H1 (cell line): ENCODE measurements around the gene DLK1. TPM values are rescaled to one million over a fixed set of nuclear protein-coding genes. Genes with fewer than 3 reads are reported as not detected.

Source experiments
- GABPA ChIP-seq: IDR thresholded peaks from 2 replicates; pipeline ENCODE4 v1.6.1; 2011; ENCODE audit warnings: mild to moderate bottlenecking, low read length, moderate library complexity, borderline replicate concordance; ENCODE audit not compliant: insufficient read depth
- KDM4A ChIP-seq: IDR thresholded peaks from one replicate; pipeline ENCODE4 v1.7.1; 2012; ENCODE audit warnings: low read depth, mild to moderate bottlenecking, moderate library complexity, low read length, inconsistent platforms; ENCODE audit not compliant: severe bottlenecking
- KDM5A ChIP-seq: fragments of 200-600 bp; IDR thresholded peaks from 2 replicates; pipeline ENCODE4 v1.7.1; 2012; ENCODE audit warnings: mild to moderate bottlenecking, low read length, inconsistent platforms, mixed read lengths
- SP1 ChIP-seq: IDR thresholded peaks from 2 replicates; pipeline ENCODE4 v1.6.1; 2011; ENCODE audit warnings: low read depth, low read length
- polyA plus RNA-seq, 7 experiments: library from polyadenylated mRNA; depleted of rRNA in 3 of 7; stranded (reverse) in 5 of 7; unstranded in 2 of 7; fragments of >200 nt in 5 of 7; fragments of 200-250 nt in 2 of 7; gene quantifications; 1 replicate in 5 of 7; 2 replicates in 1 of 7; 4 replicates in 1 of 7; pipeline versions ENCODE4 v1.2.1 to v1.2.3, GENCODE V29; 2011 to 2013; ENCODE audit warnings: missing spikeins in 2 of 7, mixed read lengths in 2 of 7
- total RNA-seq: library from RNA; stranded (reverse); fragmentation: NEBNext Ultra II Directional; extraction: Animal tissue kit (Norgen Biotek cat#: 25700); gene quantifications from 2 replicates; pipeline ENCODE4 v1.2.1, GENCODE V29; 2021
- TF ChIP-seq, protein P1 (sequence below), 3 experiments: IDR thresholded peaks; 1 replicate in 2 of 3; 2 replicates in 1 of 3; pipeline versions ENCODE4 v1.5.1 to v1.6.1; 2011; ENCODE audit warnings: low read length in 3 of 3, mild to moderate bottlenecking in 3 of 3, inconsistent platforms in 2 of 3, low read depth in 1 of 3, moderate library complexity in 1 of 3; ENCODE audit not compliant: insufficient read depth in 1 of 3; ENCODE audit errors: control extremely low read depth in 1 of 3

Gene DLK1
- total and polyA plus RNA-seq, 2 of the 8 experiments (the other 6 are each of a cell fraction or from before 2014, with no cell fraction given), result 1.3 to 2.4 TPM

DNA sequence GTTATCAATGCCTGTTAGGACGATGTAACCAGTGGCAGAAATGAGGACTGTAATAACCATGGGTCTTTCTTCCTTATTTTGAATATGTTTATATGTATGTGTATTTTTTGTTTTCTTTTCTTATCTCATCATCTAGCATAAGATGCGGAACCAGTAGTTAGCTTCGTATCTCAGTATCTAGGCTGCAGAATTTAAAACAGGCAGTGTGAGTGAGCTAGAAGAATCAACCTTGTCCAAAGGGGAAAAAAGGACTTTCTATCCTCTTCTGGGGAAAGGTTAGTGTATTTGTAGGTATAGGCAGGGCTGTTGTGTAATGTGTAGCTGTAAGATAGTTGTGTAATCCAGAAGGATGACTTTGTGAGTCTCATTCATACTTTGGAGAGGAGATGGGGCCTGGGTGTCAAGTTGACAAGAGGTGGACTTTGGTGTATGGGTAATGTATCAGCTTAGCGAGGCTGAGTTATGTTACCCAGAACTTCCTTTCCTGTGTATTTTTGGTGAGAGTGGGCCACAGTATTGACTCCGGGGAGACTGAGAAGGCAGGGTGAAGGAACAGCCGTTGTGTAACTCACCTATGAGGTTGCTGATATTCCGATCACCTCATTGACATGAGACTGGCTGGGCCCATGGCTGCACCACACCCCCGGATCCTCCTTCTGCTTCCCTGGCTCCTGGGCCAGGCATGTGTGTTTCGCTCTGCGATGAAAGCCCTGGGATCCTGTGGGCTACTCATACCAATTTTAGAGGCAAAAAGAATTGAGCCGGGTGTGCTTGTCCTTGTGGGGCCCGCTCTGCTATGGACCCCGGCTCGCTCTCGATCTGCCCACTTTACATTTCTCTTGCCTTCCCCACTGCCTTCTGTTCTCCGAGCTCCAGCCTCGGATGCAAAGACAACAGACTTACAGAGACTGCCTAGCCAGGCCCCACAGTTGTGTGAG, 24.3 kb downstream of the DLK1 start (continued):
- TF ChIP-seq, protein P1, sequence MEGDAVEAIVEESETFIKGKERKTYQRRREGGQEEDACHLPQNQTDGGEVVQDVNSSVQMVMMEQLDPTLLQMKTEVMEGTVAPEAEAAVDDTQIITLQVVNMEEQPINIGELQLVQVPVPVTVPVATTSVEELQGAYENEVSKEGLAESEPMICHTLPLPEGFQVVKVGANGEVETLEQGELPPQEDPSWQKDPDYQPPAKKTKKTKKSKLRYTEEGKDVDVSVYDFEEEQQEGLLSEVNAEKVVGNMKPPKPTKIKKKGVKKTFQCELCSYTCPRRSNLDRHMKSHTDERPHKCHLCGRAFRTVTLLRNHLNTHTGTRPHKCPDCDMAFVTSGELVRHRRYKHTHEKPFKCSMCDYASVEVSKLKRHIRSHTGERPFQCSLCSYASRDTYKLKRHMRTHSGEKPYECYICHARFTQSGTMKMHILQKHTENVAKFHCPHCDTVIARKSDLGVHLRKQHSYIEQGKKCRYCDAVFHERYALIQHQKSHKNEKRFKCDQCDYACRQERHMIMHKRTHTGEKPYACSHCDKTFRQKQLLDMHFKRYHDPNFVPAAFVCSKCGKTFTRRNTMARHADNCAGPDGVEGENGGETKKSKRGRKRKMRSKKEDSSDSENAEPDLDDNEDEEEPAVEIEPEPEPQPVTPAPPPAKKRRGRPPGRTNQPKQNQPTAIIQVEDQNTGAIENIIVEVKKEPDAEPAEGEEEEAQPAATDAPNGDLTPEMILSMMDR (IDR thresholded peaks at IDR 0.05; ENCODE audit: control extremely low read depth in 1 of 3, insufficient read depth in 1 of 3, low read depth in 1 of 3, low read length in 3 of 3), result no peak
- TF ChIP-seq KDM5A (no peak), GABPA (no peak), SP1 (no peak), KDM4A (no peak)
